ENCODE data around the gene KRT35.

KRT35 gene

GRCh38 chr17:41511716-41512115 lies 30.8 kb upstream of the KRT35 start:
- DNase-seq (ENCODE audit: low read depth), result no peak

DNA sequence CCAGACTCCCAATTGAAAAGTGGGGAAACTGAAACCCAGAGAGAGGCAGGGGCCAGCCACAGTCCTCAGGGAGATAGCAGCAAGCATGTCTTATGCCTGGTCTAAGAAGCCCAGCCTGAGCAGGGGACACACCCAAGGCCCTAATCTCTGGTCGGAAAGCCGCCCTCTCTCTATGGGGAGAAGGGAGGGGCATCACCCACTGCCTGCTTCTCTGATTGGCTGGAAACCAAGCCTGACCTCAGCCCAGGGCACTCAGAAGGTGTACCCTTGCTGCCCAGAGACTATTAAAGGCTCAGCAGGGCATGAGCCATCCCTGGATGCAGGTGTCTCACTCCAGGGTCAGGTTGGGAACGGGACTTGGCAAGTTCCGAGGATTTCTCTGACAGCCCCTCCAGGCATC lies 30.2 kb upstream of the KRT35 start:
- DNase-seq (ENCODE audit: low read depth), result no peak

GRCh38 chr17:41510251-41511065 lies 29.5 kb upstream of the KRT35 start:
- no peak for DNase-seq (ENCODE audit: low read depth)

DNA sequence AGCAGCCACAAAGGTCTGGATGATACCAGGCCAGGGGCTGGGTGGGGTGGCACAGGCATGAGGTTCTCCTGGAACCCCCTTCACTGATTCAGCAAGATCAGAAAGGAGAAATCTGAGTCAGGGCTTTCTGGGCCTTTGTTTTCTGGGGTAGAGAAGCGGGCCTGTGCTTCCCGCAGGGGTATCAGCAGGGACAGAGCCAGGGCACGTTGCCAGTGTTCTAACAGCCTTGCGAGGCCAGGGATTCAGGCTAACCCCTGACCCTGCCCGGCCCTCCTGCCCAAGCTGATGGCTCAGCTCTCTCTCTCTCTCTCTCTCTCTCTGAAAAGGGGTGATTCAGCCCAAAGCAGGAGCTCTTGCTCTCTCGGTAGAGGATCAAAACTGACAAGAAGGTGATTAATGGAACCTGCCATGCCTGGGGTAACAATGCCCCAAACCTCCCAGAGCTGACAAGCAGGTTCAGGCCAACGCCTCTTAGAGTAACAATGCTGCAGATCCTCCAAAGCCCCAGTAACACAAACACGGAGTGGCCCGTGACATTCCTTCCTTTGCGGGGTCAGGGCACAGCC lies 26.4 kb upstream of the KRT35 start:
- DNase-seq (ENCODE audit: low read depth), result no peak

DNA sequence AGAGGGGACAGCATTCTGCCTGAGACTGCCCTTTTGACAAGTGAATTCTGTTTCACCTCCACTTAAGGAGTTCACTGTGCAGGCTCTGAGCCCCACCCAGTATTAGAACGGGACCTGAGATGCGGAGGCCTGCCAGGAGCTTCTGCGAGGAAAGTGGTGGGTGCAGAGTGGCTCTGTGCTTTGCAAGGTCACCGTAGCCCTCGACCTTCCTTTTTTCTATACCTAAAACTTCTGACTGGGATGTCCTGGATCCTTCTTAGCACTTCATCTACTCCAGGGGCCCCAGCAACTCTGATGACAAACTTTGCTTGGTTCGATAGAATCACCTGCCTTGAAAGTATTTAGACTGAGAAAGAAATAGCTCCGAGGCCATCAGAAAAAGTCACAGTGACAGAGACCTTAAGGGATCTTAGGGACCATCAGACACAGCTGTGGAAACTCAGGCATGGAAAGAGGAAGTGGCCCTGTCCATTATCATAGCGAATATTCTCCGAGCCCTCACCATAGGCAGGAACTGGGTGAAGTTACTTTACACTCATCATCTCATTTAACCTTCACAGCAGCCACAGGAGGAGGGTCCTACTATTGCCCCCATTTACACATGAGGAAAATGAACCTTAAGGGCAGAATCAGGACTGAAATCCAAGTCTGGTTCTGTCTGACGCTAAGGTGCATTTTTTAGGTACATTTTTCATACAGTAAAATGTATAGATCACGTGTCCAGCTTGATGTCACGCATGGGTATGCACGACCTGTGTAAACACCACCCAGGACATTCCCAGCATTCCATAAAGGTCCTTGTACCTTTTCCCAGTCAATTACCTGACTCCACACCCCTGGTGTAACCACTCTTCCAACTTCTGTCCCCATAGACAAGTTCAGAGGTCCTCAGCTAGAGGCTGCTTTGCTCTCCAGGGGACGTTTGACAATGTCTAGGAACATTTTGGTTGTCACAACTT lies 25.1 kb upstream of the KRT35 start:
- DNase-seq (ENCODE audit: low read depth), result no peak

DNA sequence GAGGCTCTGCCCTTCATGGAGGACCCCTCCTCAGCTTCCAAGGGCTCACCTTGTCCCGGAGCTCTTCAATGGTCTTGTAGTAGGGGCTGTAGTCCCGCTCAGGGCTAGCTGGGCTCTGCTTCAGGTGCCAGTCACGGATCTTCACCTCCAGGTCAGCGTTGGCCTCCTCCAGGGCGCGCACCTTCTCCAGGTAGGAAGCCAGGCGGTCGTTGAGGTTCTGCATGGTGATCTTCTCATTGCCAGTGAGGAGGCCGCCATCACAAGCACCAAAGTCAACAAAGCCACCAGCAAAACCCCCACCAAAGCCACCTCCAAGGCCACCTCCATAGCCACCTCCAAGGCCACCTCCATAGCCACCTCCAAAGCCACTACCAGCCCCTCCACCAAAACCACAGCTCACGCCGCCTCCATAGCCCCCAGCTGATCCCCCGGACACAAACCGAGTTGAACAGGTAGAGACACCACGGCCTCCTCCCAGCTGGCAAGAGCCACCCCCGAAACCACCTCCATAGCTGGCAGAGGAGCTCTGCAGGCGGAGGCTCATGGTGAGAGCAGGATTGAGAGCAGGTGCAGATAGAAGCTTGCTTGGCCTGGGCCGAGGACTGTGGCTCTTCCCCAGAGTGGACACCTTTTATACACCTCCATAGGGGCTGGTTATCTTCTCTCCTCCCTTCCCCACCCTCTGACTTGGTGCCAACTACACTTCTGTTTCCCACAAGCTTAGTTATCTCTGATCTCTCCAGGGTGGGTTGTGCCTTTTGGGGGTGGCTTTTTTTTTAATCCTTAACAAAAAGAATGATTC lies 24.3 kb upstream of the KRT35 start, which contains the start of gene KRT13:
Gene KRT13, minus strand, starts transcription at position 606 of the 802 bp plus-strand sequence. Its CDS starts 62 bp downstream, at position 544.
- no peak for DNase-seq (ENCODE audit: low read depth)

DNA sequence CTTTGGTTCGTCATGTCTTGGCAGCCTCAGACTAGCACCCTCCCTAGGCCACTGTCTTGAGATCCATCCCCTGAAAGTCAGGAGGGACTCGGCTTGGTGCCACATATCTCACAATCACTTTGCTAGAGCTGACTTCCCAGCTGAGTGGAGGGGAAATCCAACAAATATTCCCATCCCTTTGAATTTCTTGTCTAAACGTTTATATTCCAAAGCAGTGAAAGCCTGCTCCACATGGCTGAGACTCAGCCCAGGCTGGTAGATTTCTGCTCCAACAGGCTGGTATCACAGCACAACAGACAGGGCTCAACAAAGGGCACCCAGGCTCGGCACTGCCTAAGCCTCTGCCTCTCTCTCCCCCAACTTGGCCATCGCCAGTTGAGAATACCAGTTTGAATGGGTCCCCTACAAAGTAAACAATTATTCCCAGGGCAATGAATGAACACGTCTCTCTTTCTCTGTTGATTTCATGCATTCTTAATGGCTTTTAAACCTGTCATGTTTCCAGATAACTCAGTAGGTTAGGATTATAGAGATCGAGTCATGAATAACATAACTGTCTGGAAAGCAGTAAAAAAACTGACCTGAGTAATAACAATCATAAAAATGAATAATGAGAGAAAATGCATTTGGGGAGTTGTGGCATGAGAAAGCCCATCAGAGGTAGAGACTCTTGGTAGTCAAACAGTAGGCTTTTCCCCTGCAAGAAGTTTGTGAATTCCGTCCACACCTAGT lies 23.5 kb upstream of the KRT35 start:
- DNase-seq (ENCODE audit: low read depth), result no peak

- DNase-seq (ENCODE audit: low read depth), result no peak
Measured at GRCh38 chr17:41503202-41503601, 22.3 kb upstream of the KRT35 start.

DNA sequence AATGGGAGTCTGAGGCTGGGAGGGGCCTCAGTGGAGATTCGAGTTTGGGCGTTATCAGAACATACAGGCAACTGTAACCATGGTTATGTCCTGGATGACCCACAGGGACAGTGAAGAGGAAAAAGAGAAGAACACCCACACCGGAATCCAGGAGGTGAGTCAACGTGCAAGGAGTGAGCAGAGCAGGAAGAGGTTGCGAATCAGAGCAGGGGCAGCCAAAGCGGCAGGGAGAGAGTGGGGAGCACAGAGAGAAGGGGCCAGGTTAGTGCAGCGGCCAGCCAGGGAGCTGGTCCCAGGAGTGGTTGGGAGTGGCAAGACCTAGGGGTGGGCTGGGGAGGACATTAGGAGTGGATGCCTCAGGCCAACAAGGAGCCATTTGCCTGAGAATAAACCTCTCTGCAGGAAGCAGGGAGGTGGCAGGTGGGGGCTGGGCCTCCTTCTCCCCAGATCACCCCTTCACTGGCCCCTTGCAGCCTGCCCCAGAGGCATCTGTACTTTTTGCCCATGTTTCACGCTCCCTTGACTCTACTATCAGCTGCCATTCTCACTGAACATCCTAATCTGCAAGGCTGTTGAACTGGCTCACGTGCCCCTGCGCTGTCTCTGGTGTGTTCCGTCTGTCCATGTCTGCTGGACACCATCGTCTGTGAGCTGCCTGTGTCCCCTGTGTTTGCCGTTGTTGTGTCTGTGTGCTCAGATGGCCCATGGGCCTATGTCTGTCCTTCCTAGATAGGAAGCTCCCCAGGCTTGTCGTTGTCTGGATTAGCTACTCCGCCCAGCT lies 19.4 kb upstream of the KRT35 start:
- DNase-seq (ENCODE audit: low read depth), result no peak

DNA sequence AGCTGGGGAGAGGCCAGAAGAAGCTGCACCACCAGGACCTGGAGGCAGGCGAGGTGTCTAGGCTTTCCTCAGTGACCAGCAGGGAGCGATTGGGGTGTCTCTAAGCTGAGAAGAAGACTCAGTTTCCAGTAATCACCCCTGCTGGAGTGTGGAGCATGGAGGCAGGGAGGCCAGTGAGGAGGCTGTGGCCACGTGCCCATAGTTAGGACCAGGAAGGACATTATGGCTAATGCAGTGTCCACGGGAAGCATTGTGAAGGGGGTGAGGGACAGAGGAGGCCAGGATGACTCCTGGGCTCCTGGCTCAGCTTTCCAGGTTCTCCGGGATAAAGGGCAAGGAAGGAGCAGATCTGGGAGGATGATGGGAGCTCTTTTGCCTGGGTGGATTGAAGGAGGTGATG lies 18.8 kb upstream of the KRT35 start:
- DNase-seq (ENCODE audit: low read depth), result no peak

DNA sequence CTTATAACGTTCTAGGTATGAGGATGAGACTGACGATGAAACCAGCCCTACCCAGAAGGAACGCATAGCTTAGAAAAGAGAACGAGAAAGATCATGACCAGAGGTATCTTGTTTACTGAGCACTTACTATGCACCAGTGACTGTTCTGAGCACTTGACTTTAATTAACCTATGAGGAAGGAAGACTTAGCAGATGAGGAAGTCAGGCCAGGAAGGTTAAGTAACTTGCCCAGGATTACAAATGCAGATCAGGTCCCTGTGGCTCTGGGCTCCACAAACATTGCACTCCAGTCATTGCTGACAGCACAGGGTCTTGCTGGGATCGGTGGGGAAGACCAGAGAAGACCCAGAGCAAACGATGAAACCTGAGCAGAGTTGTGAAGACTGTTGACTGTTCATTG lies 17.3 kb upstream of the KRT35 start:
- DNase-seq (ENCODE audit: low read depth), result no peak

DNA sequence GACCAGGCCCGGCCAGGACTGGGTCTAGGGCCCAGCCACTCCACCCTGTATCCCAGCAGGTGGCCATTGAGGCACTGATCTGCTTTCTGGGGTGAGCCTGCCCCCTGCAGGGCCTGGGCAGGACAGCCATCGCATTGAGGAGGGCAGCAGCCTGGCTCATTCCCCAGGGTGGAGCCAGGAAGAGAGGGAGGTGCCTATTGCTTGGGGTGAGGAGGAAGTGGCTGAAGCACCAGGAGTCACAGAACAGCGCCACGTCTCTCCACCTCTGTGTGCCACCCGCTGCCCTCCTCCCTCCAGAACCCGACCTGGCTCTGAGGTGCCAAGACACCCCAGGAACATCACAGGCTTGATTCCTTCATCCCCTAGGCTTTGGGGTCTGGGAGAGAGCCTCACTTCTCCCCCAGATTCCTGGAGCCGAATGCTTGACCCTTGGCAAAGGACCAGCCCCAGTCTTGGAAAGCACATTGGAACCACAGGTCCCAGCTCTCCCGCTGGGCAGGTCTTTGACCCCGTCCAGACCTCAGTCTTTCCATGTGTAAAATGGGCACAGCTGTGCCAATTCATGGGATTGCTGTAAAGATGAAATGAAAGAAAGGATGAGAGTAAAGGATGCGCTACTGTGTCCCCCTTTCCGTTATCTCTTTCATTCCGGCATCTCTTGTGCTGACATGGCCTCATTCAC lies 16.0 kb upstream of the KRT35 start:
- DNase-seq (ENCODE audit: low read depth), result peak; percentile 51

- no peak for DNase-seq (ENCODE audit: low read depth)
Measured at GRCh38 chr17:41494524-41494923, 13.6 kb upstream of the KRT35 start.

DNA sequence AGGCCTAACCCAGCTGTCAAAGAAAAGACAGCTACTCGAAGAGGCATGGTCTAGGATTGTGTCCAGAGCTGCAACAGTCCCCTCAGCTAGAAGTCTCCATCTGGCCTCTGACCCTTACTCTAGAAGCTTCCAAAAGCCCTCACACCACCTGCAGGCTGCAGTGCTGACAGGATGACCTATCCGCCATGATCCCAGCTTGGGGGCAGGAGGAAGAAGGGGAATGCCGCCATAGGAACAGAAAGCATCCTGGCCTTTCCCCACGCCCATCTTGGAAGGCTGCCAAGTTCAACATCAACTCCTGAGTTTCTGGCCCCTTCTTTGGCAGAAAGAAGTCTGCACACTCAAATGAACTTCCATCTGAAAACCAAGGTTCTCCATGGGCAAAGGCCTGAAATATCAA lies 11.8 kb upstream of the KRT35 start:
- no peak for DNase-seq (ENCODE audit: low read depth)

- no peak for DNase-seq (ENCODE audit: low read depth)
Measured at GRCh38 chr17:41492351-41492750, 11.4 kb upstream of the KRT35 start.

DNA sequence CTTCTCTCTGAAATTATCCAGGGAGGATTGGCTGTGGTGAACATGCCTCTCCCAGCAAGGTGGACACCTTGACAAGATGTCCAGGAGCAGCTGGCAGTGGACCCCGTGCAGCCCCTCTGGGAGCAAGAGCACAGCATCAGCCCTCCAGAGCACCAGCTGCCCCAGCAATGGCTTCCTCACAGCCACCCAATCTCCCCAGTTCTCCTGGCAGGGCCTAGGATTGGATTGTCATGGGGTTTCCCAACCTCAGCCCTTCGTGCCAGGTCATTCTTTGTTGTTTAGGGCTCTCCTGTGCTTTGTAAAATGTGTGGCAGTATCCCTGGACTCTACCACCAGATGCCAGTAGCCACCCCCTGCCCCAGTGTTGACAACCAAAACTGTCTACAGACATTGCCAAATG lies 10.5 kb upstream of the KRT35 start:
- no peak for DNase-seq (ENCODE audit: low read depth)

DNA sequence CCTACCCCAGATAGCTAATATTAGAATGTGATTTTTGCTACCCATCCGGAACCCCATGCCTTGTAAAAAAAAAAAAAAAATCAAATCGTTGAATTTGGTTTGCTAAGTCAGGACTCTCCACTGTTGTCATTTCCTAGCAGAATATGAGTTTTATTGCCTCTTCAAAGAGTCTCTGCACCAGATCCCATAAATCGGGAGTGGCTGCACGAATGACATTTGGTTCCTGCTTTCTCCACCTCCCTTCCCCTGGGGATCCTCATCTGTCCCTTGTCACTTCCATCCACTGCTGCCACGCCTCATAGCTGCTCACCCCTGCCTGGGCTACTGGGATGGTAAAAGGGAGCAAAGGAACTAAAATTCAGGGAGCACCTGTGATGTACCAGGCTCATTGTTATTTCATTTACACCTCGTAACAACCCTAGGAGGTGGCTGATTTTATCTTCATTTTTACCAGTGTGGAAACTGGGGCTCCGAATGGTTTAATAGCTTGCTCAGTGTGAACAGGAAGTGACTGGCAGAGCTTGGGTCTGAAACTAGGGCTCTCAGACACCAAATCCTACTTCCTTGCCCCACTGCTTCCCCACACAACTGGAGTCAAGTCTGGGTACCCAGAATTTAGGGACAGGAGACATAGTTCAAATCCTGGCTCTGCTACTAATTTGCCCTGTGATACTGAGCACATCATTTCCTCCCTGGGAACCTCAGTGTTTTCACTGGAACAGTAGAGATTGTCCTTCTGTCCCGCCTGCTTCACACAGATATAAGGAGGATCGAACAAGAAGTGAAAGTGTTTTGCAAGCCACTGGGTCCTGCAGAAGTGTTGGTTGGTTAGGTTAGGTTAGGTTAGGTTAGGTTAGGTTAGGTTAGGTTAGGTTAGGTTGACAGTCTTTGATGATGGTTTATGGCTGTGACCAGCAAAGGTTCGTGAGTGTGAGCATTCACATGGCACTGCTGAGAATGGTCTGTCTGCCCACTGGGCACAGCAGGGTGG lies 9.3 kb upstream of the KRT35 start:
- DNase-seq (ENCODE audit: low read depth), result no peak

DNA sequence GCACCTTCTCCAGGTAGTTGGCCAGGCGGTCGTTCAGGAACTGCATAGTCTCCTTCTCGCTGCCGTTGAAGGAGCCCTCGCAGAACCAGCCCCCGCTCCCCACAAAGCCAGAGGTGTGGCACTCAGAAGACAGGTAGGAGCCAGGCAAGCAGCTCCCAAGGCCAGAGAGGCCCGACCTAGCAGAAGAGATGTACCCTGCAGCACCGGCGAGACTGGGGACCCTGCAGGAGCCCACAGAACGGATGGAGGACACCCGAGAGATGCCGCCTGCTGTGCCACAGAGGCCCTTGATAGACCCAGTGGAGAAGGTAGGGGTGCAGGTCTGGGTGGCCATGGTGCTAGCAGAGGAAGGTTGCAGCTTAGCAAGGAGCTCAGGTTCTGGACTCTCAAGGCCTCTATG lies 8.6 kb upstream of the KRT35 start, which contains the start of gene KRT36:
Gene KRT36, minus strand, starts transcription at position 380 of the 400 bp plus-strand sequence. Its CDS starts 46 bp downstream, at position 334.
- DNase-seq (ENCODE audit: low read depth), result no peak

All from GM04503 (cell line).